KOPT-K1 (cell line): ENCODE results near the gene DGUOK.
"Not testable (repeated sequence)": the region's sequence is repeated elsewhere in the genome, so short reads cannot be mapped to it uniquely, and the experiment has no call there.

Experiments used
- H3K27ac ChIP-seq: fragments of 200-600 bp; sonication (generic); 2 replicates; pipeline ENCODE4 v1.5.1; 2016; ENCODE audit warnings: antibody characterized with exemption, mild to moderate bottlenecking, low read depth, low read length; ENCODE audit not compliant: poor library complexity, severe bottlenecking
- H3K36me3 ChIP-seq: fragments of 200-600 bp; sonication (generic); 2 replicates; pipeline ENCODE4 v1.5.1; 2017; ENCODE audit warnings: antibody characterized with exemption, mild to moderate bottlenecking, low read length, moderate library complexity; ENCODE audit not compliant: insufficient read depth
- H3K9me3 ChIP-seq: fragments of 200-600 bp; sonication (generic); 2 replicates; pipeline ENCODE4 v1.5.1; 2017; ENCODE audit warnings: antibody characterized with exemption, low read length, mild to moderate bottlenecking; ENCODE audit not compliant: insufficient read depth, poor library complexity, severe bottlenecking

DGUOK gene

DNA sequence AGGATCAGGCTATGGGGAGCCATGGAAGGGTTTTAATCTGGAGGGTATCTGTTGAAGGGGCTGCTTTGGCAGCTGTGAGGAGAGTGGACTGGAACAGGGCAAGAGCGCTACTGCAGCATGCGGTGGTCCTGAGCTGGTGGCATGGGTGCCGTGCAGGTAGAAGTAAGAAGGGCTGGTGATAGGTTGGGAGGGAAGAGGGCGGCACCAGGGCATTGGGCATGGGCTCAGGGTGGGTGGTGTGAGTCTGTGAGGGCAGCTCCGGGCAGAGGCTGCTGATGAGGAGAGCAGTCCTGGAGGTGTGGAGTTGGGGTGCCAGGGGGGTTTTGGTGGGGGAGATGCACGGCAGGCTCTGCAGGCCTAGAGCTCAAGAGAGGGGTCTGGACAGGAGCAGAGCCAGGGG lies 31.8 kb upstream of the DGUOK start:
- no peak overlapping the region for H3K27ac ChIP-seq
- H3K9me3 ChIP-seq, result no peaks in the 10 kb centered on the region
- H3K36me3 ChIP-seq, result no peaks in the 10 kb centered on the region

DNA sequence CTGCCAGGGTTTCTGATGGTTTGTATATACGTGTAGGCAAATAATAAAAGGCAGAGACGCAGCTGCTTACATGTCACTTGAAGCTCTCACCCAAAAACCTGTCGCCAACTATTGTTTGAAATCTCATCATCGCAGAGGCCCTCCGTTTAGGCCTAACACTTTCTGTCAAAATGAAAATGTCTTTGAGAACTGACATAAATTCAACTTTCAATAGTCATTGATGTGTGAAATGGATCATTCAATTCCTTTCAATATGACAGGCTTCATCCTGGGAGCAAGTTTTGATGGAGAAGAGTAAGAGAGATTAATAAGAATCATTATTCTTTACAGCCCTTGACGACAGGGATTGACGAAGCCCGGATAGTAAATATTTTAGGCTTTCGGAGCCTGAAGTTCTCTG lies 31.2 kb upstream of the DGUOK start:
- Histone ChIP-seq H3K9me3 (no peaks in the 10 kb centered on the region), H3K27ac (no peak overlapping the region), H3K36me3 (no peaks in the 10 kb centered on the region)

DNA sequence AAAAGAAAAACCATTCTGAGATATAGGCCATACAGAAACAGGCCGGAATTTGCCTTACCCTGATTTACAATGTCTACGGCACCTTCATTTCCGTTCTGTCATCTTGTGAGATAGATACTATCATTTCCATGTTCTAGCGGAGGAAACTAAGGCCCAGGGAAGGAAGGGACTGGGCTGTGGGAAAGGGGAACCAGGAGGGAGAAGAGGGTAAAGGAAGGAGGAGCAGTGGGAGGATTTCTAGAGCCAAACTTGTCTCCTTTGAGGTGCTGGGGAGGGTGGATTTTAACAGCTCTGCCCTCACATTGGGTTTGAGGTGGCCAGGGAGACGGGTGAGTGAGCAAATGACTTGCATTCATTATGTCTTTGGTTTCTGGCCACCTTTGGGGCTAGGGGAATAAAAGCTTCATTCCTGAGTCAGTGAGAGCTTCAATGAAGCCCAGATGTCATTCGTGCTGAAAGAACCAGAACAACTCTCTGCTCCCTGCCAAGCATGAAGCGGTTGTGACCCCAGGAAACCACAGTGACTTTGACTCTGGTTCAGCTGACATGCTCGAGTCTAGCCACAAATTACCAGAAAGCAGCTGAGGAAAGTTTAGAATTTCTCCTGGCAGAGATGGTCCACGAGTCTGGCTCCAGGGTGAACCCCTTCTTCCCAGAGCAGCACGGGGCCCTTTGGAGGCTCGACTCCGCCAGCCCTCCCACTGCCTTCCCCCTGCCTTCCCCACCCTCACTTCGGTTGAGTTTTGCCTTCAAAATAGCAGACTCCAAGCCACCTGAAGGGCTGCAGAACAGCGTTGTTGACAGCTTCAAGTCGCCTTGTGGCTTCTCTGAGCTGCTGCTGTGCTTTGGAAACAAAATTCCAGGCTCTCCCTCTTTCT lies 30.1 kb upstream of the DGUOK start:
- Histone ChIP-seq H3K9me3 (no peaks in the 10 kb centered on the region), H3K27ac (peak overlapping the region; percentile 49), H3K36me3 (no peaks in the 10 kb centered on the region)

GRCh38 chr2:73897240-73897583 lies 29.5 kb upstream of the DGUOK start:
- Histone ChIP-seq H3K36me3 (no peaks in the 10 kb centered on the region), H3K27ac (peak overlapping the region; percentile 49), H3K9me3 (no peaks in the 10 kb centered on the region)

DNA sequence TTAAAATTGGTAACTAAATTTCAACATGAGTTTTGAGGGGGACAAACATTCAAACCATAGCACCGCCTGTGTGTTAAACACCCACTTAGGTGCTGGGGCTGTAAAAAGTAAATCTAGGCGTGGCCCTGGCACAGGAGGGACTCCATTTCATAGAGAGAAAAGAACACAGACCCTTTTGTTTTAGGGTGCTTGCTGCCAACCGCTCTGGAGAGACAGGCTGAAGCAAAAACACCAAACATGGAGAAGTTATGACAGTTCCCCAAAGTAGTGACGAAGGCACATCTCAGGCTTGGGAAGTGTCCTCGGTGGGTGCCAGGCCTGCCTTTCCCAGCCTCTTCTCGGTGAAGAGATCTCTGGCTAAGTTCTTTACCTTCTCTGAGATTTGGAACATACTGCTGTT lies 28.7 kb upstream of the DGUOK start:
- Histone ChIP-seq H3K36me3 (no peaks in the 10 kb centered on the region), H3K9me3 (no peaks in the 10 kb centered on the region), H3K27ac (no peak overlapping the region)

DNA sequence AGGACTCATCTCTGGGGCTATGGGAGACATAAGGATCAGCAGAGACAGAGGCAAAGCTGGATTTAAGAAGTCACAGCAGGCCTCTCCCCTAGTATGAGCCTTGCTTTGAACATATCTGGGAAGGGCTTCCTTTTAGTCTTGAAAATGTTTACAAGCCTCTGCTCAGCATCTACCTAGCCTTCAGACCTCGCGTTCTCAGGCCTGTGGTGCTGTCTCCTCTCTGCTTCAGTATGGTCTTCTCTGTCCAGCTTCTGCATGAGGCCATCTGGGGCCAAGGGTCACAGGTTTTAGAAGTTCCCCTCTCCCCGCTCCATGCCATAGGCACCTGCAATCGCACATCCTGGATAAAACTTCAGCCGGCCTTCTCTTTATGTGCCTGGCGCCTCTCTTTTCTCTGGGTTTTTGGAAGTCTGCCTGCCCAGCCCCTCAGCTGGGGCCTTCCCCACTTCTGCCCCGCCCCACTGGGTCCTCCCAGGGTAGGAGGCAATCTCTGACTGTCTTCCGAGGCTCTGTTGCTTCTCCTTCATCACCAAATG lies 26.8 kb upstream of the DGUOK start:
- H3K9me3 ChIP-seq, result no peaks in the 10 kb centered on the region
- no peak overlapping the region for H3K27ac ChIP-seq
- H3K36me3 ChIP-seq, result no peaks in the 10 kb centered on the region

- H3K9me3 ChIP-seq, result no peaks in the 10 kb centered on the region
- no peaks in the 10 kb centered on the region for H3K36me3 ChIP-seq
- H3K27ac ChIP-seq, result no peak overlapping the region
Observed at GRCh38 chr2:73901143-73901542, 25.5 kb upstream of the DGUOK start.

- no peaks in the 10 kb centered on the region for H3K9me3 ChIP-seq
- no peak overlapping the region for H3K27ac ChIP-seq
- H3K36me3 ChIP-seq, result no peaks in the 10 kb centered on the region
Observed at GRCh38 chr2:73902284-73902683, 24.4 kb upstream of the DGUOK start.

DNA sequence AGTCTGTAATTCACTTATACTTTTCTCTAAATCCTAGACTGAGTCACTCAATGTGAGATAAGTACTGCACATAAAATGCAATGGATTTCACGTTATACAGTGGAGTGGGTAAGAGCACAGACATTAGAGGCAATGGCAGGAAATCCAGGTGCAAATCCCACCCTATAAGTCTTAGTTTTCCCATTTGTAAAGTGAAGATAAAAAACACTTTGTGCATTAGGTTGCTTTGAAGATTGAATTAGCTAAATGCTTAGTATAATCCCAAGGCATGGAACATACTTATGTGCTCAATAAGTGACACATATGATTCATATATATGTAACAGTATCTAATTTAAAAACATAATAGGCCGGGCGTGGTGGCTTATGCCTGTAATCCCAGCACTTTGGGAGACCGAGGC lies 23.4 kb upstream of the DGUOK start:
- no peaks in the 10 kb centered on the region for H3K36me3 ChIP-seq
- H3K9me3 ChIP-seq, result no peaks in the 10 kb centered on the region
- no peak overlapping the region for H3K27ac ChIP-seq

DNA sequence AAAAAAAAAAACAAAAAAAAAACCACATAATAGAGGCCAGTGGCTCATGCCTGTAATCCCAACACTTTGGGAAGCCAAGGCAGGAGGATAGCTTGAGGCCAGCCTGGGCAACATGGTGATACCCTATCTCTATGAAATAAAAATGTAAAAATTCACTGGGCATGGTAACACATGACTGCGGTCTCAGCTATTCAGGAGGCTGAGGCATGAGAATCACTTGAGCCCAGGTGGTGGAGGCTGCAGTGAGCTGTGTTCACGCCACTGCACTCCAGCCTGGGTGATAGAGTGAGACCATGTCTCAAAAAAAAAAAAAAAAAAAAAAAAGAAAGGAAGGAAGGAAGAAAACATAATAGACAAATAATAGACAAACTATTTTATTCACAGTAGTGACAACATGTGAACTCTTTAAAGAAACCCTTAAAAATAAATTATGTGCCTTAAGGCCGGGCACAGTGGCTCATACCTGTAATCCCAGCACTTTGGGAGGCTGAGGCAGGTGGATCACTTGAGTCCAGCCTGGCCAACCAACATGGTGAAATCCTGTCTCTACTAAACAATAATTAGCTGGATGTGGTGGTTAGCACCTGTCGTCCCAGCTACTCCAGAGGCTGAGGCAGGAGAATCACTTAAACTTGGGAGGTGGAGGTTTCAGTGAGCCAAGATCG lies 22.6 kb upstream of the DGUOK start:
- H3K9me3 ChIP-seq, H3K36me3 ChIP-seq, H3K27ac ChIP-seq: not testable (repeated sequence)

DNA sequence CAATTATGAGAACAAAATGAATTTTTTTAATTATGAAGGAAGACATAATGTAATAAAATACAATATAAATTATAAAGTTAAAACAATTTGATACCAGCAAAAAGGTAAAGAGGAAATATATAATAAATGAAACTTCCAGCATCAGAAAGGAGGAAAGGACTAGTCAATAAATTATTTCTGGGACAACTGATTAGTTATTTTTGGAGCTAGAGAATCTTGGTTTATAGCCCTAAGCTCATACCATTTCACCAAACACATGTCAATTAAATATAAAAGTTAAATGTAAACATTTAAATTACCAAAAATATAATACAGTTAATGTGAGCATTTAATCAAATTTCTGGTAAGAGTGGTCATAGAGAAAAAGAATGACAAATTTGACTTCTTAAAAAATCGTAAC lies 21.7 kb upstream of the DGUOK start:
- H3K27ac ChIP-seq, result no peak overlapping the region
- H3K36me3 ChIP-seq, result no peaks in the 10 kb centered on the region
- H3K9me3 ChIP-seq, result no peaks in the 10 kb centered on the region

DNA sequence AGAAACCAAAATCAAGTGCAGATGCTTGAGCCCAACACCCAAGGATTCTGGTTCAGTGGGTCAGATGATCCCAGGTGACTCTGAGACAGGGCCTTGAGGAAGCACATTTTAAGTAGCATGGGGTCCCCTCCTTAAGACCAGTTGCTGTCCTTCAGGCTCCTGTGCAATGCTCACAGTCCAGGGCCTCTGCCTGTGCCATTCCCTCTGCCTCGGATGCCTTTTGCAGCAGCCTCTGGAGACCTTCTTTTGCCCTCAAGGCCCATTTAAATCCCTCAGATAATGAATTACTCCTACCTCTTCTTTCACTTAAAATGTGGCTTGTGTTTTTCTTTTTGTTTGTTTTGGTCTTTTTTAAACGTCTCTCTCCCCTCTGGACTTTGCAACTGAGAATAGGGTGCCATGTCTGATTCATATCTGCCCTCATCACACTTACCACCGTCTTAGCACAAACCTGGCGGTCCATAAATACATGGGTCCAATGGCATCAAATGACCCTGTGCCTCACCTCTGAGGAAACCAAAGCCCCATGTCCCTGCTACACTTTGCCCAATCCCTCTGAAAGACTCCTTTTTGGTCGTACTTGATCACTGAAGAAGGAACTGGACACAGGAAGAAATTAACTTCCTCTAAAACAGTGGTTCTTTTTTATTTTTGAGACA lies 19.7 kb upstream of the DGUOK start:
- H3K36me3 ChIP-seq, result no peaks in the 10 kb centered on the region
- H3K27ac ChIP-seq, result no peak overlapping the region

GRCh38 chr2:73907840-73908452 lies 18.7 kb upstream of the DGUOK start:
- Histone ChIP-seq H3K9me3 (no peaks in the 10 kb centered on the region), H3K27ac (no peak overlapping the region)

More for the DNA sequence above, 19.7 kb upstream of the DGUOK start:
- H3K9me3 ChIP-seq, result no peaks in the 10 kb centered on the region

GRCh38 chr2:73908689-73909652 lies 17.7 kb upstream of the DGUOK start:
- Histone ChIP-seq H3K9me3 (no peaks in the 10 kb centered on the region), H3K27ac (no peak overlapping the region), H3K36me3 (no peaks in the 10 kb centered on the region)

More at GRCh38 chr2:73907840-73908452, 18.7 kb upstream of the DGUOK start:
- no peaks in the 10 kb centered on the region for H3K36me3 ChIP-seq
